NCI-H128 (cell line): ENCODE results near the gene MACO1.
"Not testable (repeated sequence)": the region's sequence is repeated elsewhere in the genome, so short reads cannot be mapped to it uniquely, and the experiment has no call there.

ENCODE experiments used
- DNase-seq: peaks from one replicate; lab custom pipeline; 2025; ENCODE audit not compliant: unreplicated experiment; lab: John Stamatoyannopoulos, UW

MACO1 gene

GRCh38 chr1:25458541-25459298 is 28.0 kb downstream of the MACO1 start:
- DNase-seq: no peak

GRCh38 chr1:25460020-25460419 is 29.3 kb downstream of the MACO1 start:
- no peak for DNase-seq

GRCh38 chr1:25460816-25461215 is 30.1 kb downstream of the MACO1 start:
- not testable (repeated sequence) for DNase-seq

GRCh38 chr1:25461849-25462248 is 31.2 kb downstream of the MACO1 start:
- DNase-seq: no peak

GRCh38 chr1:25462732-25463131 is 32.0 kb downstream of the MACO1 start:
- DNase-seq: no peak

- no peak for DNase-seq
Measured at GRCh38 chr1:25467193-25467592, 36.5 kb downstream of the MACO1 start.

GRCh38 chr1:25467616-25468015 is 36.9 kb downstream of the MACO1 start:
- DNase-seq: no peak

GRCh38 chr1:25468033-25468432 is 37.3 kb downstream of the MACO1 start:
- DNase-seq: no peak

GRCh38 chr1:25469177-25469576 is 38.5 kb downstream of the MACO1 start:
- no peak for DNase-seq

GRCh38 chr1:25472471-25472870 is 41.8 kb downstream of the MACO1 start:
- no peak for DNase-seq

- DNase-seq: no peak
Measured at GRCh38 chr1:25473653-25474225, 43.0 kb downstream of the MACO1 start.

GRCh38 chr1:25474439-25475047 is 43.8 kb downstream of the MACO1 start:
- DNase-seq: no peak

GRCh38 chr1:25476186-25477097 is 45.7 kb downstream of the MACO1 start:
- peak; percentile 66 for DNase-seq

GRCh38 chr1:25477448-25478034 is 46.8 kb downstream of the MACO1 start:
- DNase-seq: no peak

- DNase-seq: no peak
Measured at GRCh38 chr1:25478633-25479032, 47.9 kb downstream of the MACO1 start.

- DNase-seq: no peak
Measured at GRCh38 chr1:25481625-25482024, 50.9 kb downstream of the MACO1 start.

GRCh38 chr1:25482211-25482610 is 51.5 kb downstream of the MACO1 start:
- DNase-seq: no peak

GRCh38 chr1:25484096-25484495 is 53.4 kb downstream of the MACO1 start:
- peak; percentile 36 for DNase-seq

- no peak for DNase-seq
Measured at GRCh38 chr1:25484533-25484932, 53.8 kb downstream of the MACO1 start.

GRCh38 chr1:25485536-25486411 is 55.1 kb downstream of the MACO1 start:
- DNase-seq: no peak
